Measurements from ENCODE around the gene MERTK.

MERTK gene

GRCh38 chr2:112075490-112076260 lies 177.3 kb downstream of the MERTK start:
- Histone ChIP-seq H3K36me3 (no peaks in the 10 kb centered on the region; the same call in 1 of the 2 replicates), H3K27me3 (ENCODE audit: insufficient read depth, low read depth, severe bottlenecking) (no peaks in the 10 kb centered on the region), H3K4me3 (ENCODE audit: low read depth, low read length) (no peak overlapping the region), H3K27ac (no peak overlapping the region), H3K9me3 (ENCODE audit: severe bottlenecking) (peaks cover 4% of the 10 kb centered on the region)
- TF ChIP-seq CTCF (IDR thresholded peaks at IDR 0.05; ENCODE audit: low read depth, low read length), result no peak
- no peak for DNase-seq

- H3K36me3 ChIP-seq, result no peaks in the 10 kb centered on the region; the same call in 1 of the 2 replicates
- H3K27ac ChIP-seq, result no peak overlapping the region
- DNase-seq, result no peak
- H3K4me3 ChIP-seq (ENCODE audit: low read depth, low read length), result no peak overlapping the region
- no peaks in the 10 kb centered on the region for H3K27me3 ChIP-seq (ENCODE audit: insufficient read depth, low read depth, severe bottlenecking)
- peaks cover 4% of the 10 kb centered on the region for H3K9me3 ChIP-seq (ENCODE audit: severe bottlenecking)
- TF ChIP-seq CTCF (IDR thresholded peaks at IDR 0.05; ENCODE audit: low read depth, low read length), result no peak
These were observed 179.4 kb downstream of the MERTK start for GRCh38 chr2:112077814-112078213.
